Osteoblast (primary cell): Measurements from ENCODE around the gene EPHB2. TPM values are rescaled to one million over a fixed set of nuclear protein-coding genes. Genes with fewer than 3 reads are reported as not detected.

ENCODE experiments used
- DNase-seq: peaks from one replicate; pipeline ENCODE4 v3.0.0; 2011; ENCODE audit warnings: low spot score, mixed read lengths; ENCODE audit not compliant: insufficient read length; ENCODE audit errors: missing footprints
- H2AFZ ChIP-seq: 2 replicates; pipeline ENCODE4 v1.6.0; 2011; ENCODE audit warnings: mild to moderate bottlenecking, low read length
- H3K27ac ChIP-seq: 2 replicates; pipeline ENCODE4 v1.5.1; 2011; ENCODE audit warnings: mild to moderate bottlenecking, low read depth, low read length, moderate library complexity
- H3K27me3 ChIP-seq: 2 replicates; pipeline ENCODE4 v1.6.0; 2012; ENCODE audit warnings: mild to moderate bottlenecking, control low read depth, inconsistent platforms, low read length, moderate library complexity; ENCODE audit not compliant: insufficient read depth
- H3K36me3 ChIP-seq: 2 replicates; pipeline ENCODE4 v1.5.1; 2011; ENCODE audit warnings: mild to moderate bottlenecking, low read length, control low read depth, moderate library complexity; ENCODE audit not compliant: insufficient read depth
- H3K4me1 ChIP-seq: 2 replicates; pipeline ENCODE4 v1.5.1; 2011; ENCODE audit warnings: mild to moderate bottlenecking, low read length, control low read depth, moderate library complexity; ENCODE audit not compliant: insufficient read depth
- H3K4me2 ChIP-seq: 2 replicates; pipeline ENCODE4 v1.6.0; 2011; ENCODE audit warnings: mild to moderate bottlenecking, low read length; ENCODE audit not compliant: insufficient read depth
- H3K4me3 ChIP-seq: fragments of 200-600 bp; sonication (generic); 3 replicates; pipeline ENCODE4 v1.5.1; 2012; ENCODE audit warnings: mild to moderate bottlenecking, low read length, inconsistent platforms; ENCODE audit not compliant: insufficient read depth
- H3K79me2 ChIP-seq: 2 replicates; pipeline ENCODE4 v1.6.0; 2012; ENCODE audit warnings: mild to moderate bottlenecking, low read length, control low read depth, inconsistent platforms; ENCODE audit not compliant: insufficient read depth
- H3K9me3 ChIP-seq: 2 replicates; pipeline ENCODE4 v1.5.1; 2011; ENCODE audit warnings: low read depth, low read length, control low read depth
- H4K20me1 ChIP-seq: 2 replicates; pipeline ENCODE4 v1.6.0; 2012; ENCODE audit warnings: mild to moderate bottlenecking, low read length, control low read depth; ENCODE audit not compliant: insufficient read depth
- total RNA-seq: library from RNA; depleted of rRNA; stranded (reverse); fragments of >200 nt; gene quantifications from 2 replicates; pipeline ENCODE4 v1.2.3, GENCODE V29; 2012
- TF ChIP-seq, protein P1 (sequence below): IDR thresholded peaks from 2 replicates; pipeline ENCODE4 v1.5.1; 2011; ENCODE audit warnings: mild to moderate bottlenecking, low read depth, low read length, moderate library complexity; ENCODE audit errors: extremely low read depth

EPHB2 gene
- total RNA-seq, 1 donor = 8.7 TPM

DNA sequence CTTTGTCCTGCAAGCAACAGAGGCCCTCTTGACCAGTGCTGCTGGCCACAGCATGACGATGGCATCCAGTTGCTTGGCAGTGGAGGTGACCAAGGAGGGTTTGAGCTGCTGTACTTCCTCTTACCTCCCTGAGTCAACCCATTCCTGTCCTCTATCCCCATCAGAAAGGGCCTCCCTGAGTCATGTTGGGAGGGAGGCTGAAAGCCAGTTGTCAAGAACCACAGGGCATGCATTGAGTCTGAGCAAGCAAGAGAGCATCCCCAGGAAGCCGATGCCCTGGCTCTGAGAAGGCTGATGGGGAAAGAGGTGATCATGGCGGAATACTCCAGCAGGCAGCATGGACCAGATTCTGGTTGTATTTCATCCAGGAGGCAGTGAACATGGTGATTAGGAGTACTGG lies 192.5 kb downstream of the EPHB2 start:
- Histone ChIP-seq H3K27ac (no peak overlapping the region), H2AFZ (no peak overlapping the region)
- TF ChIP-seq, protein P1, sequence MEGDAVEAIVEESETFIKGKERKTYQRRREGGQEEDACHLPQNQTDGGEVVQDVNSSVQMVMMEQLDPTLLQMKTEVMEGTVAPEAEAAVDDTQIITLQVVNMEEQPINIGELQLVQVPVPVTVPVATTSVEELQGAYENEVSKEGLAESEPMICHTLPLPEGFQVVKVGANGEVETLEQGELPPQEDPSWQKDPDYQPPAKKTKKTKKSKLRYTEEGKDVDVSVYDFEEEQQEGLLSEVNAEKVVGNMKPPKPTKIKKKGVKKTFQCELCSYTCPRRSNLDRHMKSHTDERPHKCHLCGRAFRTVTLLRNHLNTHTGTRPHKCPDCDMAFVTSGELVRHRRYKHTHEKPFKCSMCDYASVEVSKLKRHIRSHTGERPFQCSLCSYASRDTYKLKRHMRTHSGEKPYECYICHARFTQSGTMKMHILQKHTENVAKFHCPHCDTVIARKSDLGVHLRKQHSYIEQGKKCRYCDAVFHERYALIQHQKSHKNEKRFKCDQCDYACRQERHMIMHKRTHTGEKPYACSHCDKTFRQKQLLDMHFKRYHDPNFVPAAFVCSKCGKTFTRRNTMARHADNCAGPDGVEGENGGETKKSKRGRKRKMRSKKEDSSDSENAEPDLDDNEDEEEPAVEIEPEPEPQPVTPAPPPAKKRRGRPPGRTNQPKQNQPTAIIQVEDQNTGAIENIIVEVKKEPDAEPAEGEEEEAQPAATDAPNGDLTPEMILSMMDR = no peak

DNA sequence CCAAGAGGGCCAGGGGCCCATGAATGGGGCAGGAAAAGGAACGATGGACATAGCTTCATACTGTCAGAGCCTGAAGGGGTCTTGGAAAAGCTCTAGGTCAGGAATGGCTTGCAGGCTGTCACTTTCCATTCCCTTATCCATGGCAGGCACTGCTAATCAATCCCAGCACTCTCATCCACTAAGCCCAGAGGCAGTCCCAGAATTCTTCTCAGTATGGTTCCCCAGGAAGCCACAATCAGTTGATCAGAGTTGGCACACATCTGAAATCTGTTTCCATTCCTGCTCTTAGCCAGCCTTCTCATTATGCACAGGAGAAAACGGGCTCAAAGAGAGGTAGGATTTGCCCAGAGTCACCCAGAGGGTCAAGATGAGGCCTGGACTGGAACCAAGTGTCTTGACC lies 196.3 kb downstream of the EPHB2 start:
- no peak overlapping the region for H3K27ac ChIP-seq
- peaks cover 5% of the 10 kb centered on the region for H3K4me1 ChIP-seq

More for the DNA sequence above, 192.5 kb downstream of the EPHB2 start:
- H3K4me1 ChIP-seq = peaks cover 5% of the 10 kb centered on the region
- no peak overlapping the region for H3K4me3 ChIP-seq
- H4K20me1 ChIP-seq = no peaks in the 10 kb centered on the region
- peak; percentile 95 for DNase-seq
- H3K9me3 ChIP-seq = no peaks in the 10 kb centered on the region
- H3K4me2 ChIP-seq = no peak overlapping the region
- H3K27me3 ChIP-seq = no peaks in the 10 kb centered on the region
- H3K36me3 ChIP-seq = no peaks in the 10 kb centered on the region
- H3K79me2 ChIP-seq = no peaks in the 10 kb centered on the region

DNA sequence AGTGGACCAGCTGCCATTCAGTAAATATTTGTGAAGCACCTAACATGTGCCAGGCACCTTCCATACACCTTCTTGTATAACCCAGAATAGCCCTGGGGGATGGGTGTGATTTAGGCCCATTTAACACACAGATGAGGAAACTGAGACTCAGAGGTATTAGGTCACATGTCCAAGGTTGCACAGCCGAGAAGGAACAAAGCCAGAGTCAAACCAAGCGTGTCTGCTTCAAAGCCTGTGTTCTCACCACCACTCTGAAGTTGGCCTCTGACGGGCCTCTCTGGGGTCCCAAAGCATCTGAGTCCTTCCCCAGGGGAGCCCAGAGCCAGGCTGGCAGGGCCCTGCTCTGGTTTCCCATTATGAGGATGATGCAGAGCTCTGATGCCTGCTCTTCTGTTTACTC lies 196.9 kb downstream of the EPHB2 start:
- Histone ChIP-seq H3K4me2 (no peak overlapping the region), H3K36me3 (no peaks in the 10 kb centered on the region), H3K4me3 (no peak overlapping the region), H3K9me3 (no peaks in the 10 kb centered on the region), H3K79me2 (no peaks in the 10 kb centered on the region), H2AFZ (no peak overlapping the region), H4K20me1 (no peaks in the 10 kb centered on the region), H3K4me1 (peaks cover 5% of the 10 kb centered on the region), H3K27ac (no peak overlapping the region), H3K27me3 (no peaks in the 10 kb centered on the region)
- TF ChIP-seq, protein P1 = no peak
- DNase-seq = no peak

More for the DNA sequence above, 196.3 kb downstream of the EPHB2 start:
- Histone ChIP-seq H3K36me3 (no peaks in the 10 kb centered on the region), H3K79me2 (no peaks in the 10 kb centered on the region), H3K9me3 (no peaks in the 10 kb centered on the region), H4K20me1 (no peaks in the 10 kb centered on the region), H3K27me3 (no peaks in the 10 kb centered on the region), H2AFZ (no peak overlapping the region), H3K4me2 (no peak overlapping the region), H3K4me3 (no peak overlapping the region)
- TF ChIP-seq, protein P1 = no peak
- DNase-seq = no peak

DNA sequence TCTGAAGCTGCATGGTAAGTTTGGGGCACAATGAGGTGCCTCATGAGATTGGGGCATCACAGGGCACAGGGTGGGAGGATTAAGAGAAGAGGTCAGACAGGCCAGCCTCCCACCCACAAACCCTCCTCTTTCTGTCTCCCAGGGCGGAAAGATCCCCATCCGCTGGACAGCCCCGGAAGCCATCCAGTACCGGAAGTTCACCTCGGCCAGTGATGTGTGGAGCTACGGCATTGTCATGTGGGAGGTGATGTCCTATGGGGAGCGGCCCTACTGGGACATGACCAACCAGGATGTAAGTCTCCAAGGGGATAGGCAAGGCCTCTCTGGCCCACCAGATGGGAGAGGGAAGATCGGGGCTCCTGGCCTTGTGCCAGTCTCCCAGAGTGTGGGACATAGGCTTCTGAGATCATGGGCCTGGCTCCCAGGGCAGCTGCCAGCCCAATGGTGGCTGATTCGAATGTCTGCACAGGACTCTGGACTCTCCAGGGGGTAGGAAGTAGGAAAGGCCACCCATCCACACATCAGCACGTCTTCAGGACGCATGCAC lies 198.3 kb downstream of the EPHB2 start:
- TF ChIP-seq, protein P1 = no peak
- Histone ChIP-seq H3K4me1 (no peaks in the 10 kb centered on the region), H4K20me1 (no peaks in the 10 kb centered on the region), H3K36me3 (no peaks in the 10 kb centered on the region), H3K27ac (no peak overlapping the region), H3K9me3 (no peaks in the 10 kb centered on the region), H3K4me2 (no peak overlapping the region), H3K27me3 (no peaks in the 10 kb centered on the region), H3K4me3 (no peak overlapping the region), H3K79me2 (no peaks in the 10 kb centered on the region), H2AFZ (no peak overlapping the region)
- no peak for DNase-seq
